ENCODE data around the gene ELFN2. TPM values are rescaled to one million over a fixed set of nuclear protein-coding genes. Genes with fewer than 3 reads are reported as not detected.

ELFN2 gene
- total RNA-seq, 3 donors from 2014 or later = 0.03 to 0.33 (median 0.05) TPM

- Mint-ChIP-seq H3K36me3 (ENCODE audit: insufficient read depth) (no peaks in the 10 kb centered on the region), H3K4me3 (no peak overlapping the region), H3K27me3 (ENCODE audit: low read depth) (peaks cover under 1% of the 10 kb centered on the region), H3K9me3 (no peaks in the 10 kb centered on the region), H3K4me1 (ENCODE audit: low read depth) (peaks cover 2% of the 10 kb centered on the region)
- DNase-seq (no peak), ATAC-seq (no peak)
Observed at GRCh38 chr22:37365950-37366349, 61.3 kb downstream of the ELFN2 start.

- ATAC-seq (no peak), DNase-seq (no peak)
- H3K36me3 Mint-ChIP-seq (ENCODE audit: insufficient read depth) = no peaks in the 10 kb centered on the region
Observed at GRCh38 chr22:37363261-37363992, 63.9 kb downstream of the ELFN2 start.

GRCh38 chr22:37362621-37363020, 64.7 kb downstream of the ELFN2 start:
- Mint-ChIP-seq H3K4me1 (ENCODE audit: low read depth) (peaks cover 2% of the 10 kb centered on the region), H3K36me3 (ENCODE audit: insufficient read depth) (no peaks in the 10 kb centered on the region), H3K4me3 (no peak overlapping the region), H3K9me3 (no peaks in the 10 kb centered on the region), H3K27me3 (ENCODE audit: low read depth) (no peaks in the 10 kb centered on the region)
- ATAC-seq (no peak), DNase-seq (no peak)

More at GRCh38 chr22:37363261-37363992, 63.9 kb downstream of the ELFN2 start:
- H3K4me3 Mint-ChIP-seq = no peak overlapping the region
- H3K27me3 Mint-ChIP-seq (ENCODE audit: low read depth) = no peaks in the 10 kb centered on the region
- H3K4me1 Mint-ChIP-seq (ENCODE audit: low read depth) = peaks cover 2% of the 10 kb centered on the region
- H3K9me3 Mint-ChIP-seq = no peaks in the 10 kb centered on the region

GRCh38 chr22:37358917-37359316, 68.4 kb downstream of the ELFN2 start:
- ATAC-seq (no peak), DNase-seq (no peak)
- Mint-ChIP-seq H3K36me3 (ENCODE audit: insufficient read depth) (no peaks in the 10 kb centered on the region), H3K27me3 (ENCODE audit: low read depth) (peaks cover 2% of the 10 kb centered on the region), H3K4me3 (no peak overlapping the region), H3K4me1 (ENCODE audit: low read depth) (no peaks in the 10 kb centered on the region), H3K9me3 (no peaks in the 10 kb centered on the region)

DNA sequence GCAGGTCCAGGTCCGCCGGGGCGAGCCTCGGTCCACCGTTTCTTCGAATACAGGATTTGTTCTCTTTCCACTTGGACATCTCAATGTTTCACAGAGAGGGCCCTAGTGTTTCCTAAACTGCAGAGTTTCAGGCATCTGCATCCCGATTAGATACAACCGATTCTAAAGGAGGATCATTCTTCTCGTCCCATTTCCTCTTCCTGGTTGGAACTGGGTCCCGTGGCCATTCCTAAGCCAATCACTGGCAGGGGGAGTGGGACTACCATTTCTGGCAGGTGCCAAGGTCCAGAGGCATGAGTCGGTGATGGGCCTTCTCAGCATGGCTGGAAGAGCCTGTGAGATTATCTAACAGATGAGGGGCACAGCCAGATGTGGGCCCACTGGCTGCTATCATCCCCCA, 68.9 kb downstream of the ELFN2 start:
- no peaks in the 10 kb centered on the region for H3K36me3 Mint-ChIP-seq (ENCODE audit: insufficient read depth)
- no peak for ATAC-seq

GRCh38 chr22:37357446-37358075, 69.7 kb downstream of the ELFN2 start:
- H3K4me3 Mint-ChIP-seq = no peak overlapping the region
- H3K9me3 Mint-ChIP-seq = no peaks in the 10 kb centered on the region
- peaks cover 5% of the 10 kb centered on the region for H3K27me3 Mint-ChIP-seq (ENCODE audit: low read depth)
- no peaks in the 10 kb centered on the region for H3K36me3 Mint-ChIP-seq (ENCODE audit: insufficient read depth)
- H3K4me1 Mint-ChIP-seq (ENCODE audit: low read depth) = no peaks in the 10 kb centered on the region
- no peak for ATAC-seq
- no peak for DNase-seq

More for the DNA sequence above, 68.9 kb downstream of the ELFN2 start:
- DNase-seq = no peak
- Mint-ChIP-seq H3K4me1 (ENCODE audit: low read depth) (no peaks in the 10 kb centered on the region), H3K27me3 (ENCODE audit: low read depth) (peaks cover 5% of the 10 kb centered on the region), H3K9me3 (no peaks in the 10 kb centered on the region), H3K4me3 (no peak overlapping the region)

DNA sequence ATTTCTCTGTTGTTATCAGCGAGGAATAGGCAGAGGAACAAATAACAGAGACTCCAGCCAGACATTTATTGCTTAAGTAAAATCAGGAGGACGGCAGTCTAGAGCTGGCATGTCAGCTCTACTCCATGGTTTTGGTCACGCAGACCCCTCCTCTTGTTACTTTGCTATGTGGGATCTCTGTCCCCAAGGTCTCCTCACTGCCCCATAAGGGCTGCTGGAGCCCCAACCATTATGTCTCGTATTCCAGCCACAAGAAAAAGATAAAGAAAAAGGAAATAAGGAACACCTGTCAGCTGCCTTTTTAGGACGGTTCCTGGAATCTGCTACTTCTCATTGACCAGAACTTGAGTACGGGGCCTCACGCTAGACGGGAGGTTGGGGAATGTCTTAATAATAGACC, 70.4 kb downstream of the ELFN2 start:
- H3K36me3 Mint-ChIP-seq (ENCODE audit: insufficient read depth) = no peaks in the 10 kb centered on the region
- DNase-seq = no peak
- peaks cover 9% of the 10 kb centered on the region for H3K27me3 Mint-ChIP-seq (ENCODE audit: low read depth)
- H3K9me3 Mint-ChIP-seq = no peaks in the 10 kb centered on the region
- no peaks in the 10 kb centered on the region for H3K4me1 Mint-ChIP-seq (ENCODE audit: low read depth)
- no peak for ATAC-seq
- H3K4me3 Mint-ChIP-seq = no peak overlapping the region

DNA sequence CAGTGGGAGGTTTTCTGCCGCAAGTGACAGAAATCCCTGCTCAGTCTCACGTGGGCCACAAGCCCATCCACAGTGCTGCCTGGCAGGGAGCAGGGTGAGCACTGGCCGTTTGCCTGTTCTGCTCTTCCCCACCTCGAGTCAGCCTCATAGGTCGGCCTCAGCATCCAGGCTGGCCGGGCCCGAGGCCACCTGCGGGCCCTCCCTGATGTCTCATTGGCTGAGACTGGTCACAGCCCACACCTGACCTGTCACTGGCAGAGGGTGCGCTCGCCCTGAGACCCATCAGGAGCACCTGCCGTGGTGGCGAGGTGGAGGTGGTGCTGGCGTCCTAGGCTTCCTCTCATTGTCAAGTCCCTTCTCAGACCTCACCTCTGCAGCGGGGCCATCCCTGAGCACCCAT, 72.1 kb downstream of the ELFN2 start:
- Mint-ChIP-seq H3K27me3 (ENCODE audit: low read depth) (peaks cover 12% of the 10 kb centered on the region), H3K4me3 (no peak overlapping the region), H3K4me1 (ENCODE audit: low read depth) (no peaks in the 10 kb centered on the region), H3K9me3 (no peaks in the 10 kb centered on the region), H3K36me3 (ENCODE audit: insufficient read depth) (no peaks in the 10 kb centered on the region)
- no peak for DNase-seq
- no peak for ATAC-seq

GRCh38 chr22:37354670-37355069, 72.6 kb downstream of the ELFN2 start:
- Mint-ChIP-seq H3K27me3 (ENCODE audit: low read depth) (peaks cover 12% of the 10 kb centered on the region), H3K36me3 (ENCODE audit: insufficient read depth) (no peaks in the 10 kb centered on the region), H3K9me3 (no peaks in the 10 kb centered on the region), H3K4me3 (no peak overlapping the region), H3K4me1 (ENCODE audit: low read depth) (no peaks in the 10 kb centered on the region)
- ATAC-seq (no peak), DNase-seq (no peak)

DNA sequence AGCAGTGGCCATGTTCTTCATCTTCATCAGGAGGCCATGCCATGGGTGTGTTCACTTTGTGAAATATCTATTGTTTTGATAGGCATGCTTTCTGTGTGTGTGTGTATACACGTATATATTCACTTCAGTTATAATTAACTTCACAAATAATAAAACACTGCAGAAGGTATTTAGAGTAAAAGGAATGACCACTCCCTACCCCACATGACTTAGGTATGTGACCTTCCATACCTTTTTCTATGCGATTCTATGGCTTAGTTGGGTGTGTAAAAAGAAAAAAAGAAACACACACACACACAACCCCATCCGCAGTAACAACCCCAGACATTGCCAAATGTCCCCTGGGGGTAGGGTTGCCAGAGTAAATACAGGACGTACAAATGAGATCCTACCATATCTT, 73.0 kb downstream of the ELFN2 start:
- H3K4me1 Mint-ChIP-seq (ENCODE audit: low read depth) = no peaks in the 10 kb centered on the region
- H3K36me3 Mint-ChIP-seq (ENCODE audit: insufficient read depth) = no peaks in the 10 kb centered on the region
- H3K27me3 Mint-ChIP-seq (ENCODE audit: low read depth) = peaks cover 12% of the 10 kb centered on the region
- ATAC-seq = no peak
- H3K9me3 Mint-ChIP-seq = no peaks in the 10 kb centered on the region
- no peak overlapping the region for H3K4me3 Mint-ChIP-seq
- no peak for DNase-seq

DNA sequence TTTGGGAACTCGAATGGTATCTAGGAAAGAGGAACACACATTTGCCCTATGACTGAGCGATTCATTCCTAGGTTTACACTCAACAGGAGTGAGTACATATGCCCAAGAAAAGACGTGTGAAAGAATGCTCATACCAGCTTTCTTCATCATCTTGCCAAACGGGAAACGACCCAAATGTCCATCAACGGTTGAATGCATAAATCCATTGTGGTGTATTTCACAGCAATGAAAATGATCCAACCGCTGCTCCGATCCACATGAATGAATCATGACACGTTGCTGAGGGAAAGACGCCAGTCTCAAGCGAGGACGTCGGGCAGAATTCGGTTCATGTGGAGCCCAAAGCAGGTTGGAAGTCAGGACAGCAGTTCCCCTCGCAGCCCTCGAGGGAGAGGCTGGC, 73.4 kb downstream of the ELFN2 start:
- no peak overlapping the region for H3K4me3 Mint-ChIP-seq
- no peaks in the 10 kb centered on the region for H3K9me3 Mint-ChIP-seq

GRCh38 chr22:37352481-37352880, 74.8 kb downstream of the ELFN2 start:
- ATAC-seq = no peak
- no peaks in the 10 kb centered on the region for H3K9me3 Mint-ChIP-seq

More for the DNA sequence above, 73.4 kb downstream of the ELFN2 start:
- ATAC-seq (no peak), DNase-seq (no peak)
- Mint-ChIP-seq H3K4me1 (ENCODE audit: low read depth) (no peaks in the 10 kb centered on the region), H3K27me3 (ENCODE audit: low read depth) (peaks cover 12% of the 10 kb centered on the region), H3K36me3 (ENCODE audit: insufficient read depth) (no peaks in the 10 kb centered on the region)

DNA sequence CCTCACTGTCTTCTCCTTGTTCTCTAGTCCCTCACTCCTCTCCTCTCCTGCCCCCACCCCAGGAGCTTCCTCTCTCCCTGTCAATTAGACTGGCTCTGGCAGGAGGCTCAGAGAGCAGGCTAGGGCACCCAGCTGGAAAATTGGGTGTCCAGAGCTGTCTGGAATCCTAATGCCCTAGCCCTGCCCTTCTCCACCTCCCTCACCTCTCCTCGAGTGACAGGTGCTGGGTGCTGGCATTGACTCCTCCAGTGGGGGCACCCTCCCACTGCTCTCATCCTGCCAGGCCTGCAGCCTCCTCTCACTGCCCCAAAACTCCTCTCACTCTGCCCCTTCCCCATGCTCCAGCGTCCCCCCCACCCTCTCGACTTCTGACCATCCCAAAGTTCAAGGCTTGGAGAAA, 76.0 kb downstream of the ELFN2 start:
- H3K36me3 Mint-ChIP-seq (ENCODE audit: insufficient read depth) = no peaks in the 10 kb centered on the region
- ATAC-seq = no peak

More at GRCh38 chr22:37352481-37352880, 74.8 kb downstream of the ELFN2 start:
- no peak overlapping the region for H3K4me3 Mint-ChIP-seq
- H3K36me3 Mint-ChIP-seq (ENCODE audit: insufficient read depth) = no peaks in the 10 kb centered on the region
- no peaks in the 10 kb centered on the region for H3K4me1 Mint-ChIP-seq (ENCODE audit: low read depth)
- peaks cover 12% of the 10 kb centered on the region for H3K27me3 Mint-ChIP-seq (ENCODE audit: low read depth)
- DNase-seq = no peak

DNA sequence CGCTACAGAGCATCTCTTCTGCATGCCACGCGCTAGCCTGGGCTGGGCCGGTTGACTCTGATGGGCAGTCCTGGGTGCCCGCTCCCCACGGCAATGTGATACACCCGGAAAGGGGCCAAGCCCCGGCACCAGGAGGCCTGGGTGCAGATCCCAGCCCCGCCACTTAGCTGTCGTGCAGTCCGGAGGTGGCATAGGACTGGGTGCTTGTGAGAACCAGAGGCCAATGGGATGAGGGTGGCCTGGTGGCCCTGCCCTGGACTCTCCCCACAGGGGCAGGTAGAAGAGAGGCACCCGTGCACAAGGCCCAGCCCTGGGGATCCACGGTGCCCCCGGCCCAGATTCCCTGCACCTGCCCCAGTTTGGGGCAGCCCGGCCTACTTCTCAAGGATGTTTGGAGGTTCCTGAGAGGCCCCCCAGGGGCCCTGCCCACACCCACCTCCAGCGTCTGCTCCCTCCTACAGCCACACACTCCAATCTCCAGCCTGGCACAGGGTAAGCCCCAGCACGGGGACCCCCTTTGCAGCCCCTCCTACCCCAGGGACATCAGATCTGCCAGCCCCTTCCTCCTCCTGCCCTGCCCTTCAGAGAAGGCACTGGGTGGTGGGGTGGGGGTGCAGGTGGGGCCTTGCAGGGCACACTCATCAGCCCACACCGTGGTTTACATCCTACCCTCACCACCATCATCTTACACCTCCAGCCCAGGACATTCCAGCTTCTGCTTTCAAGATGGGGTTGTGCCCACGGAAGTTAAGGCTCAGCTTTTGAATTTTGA, 78.0 kb downstream of the ELFN2 start:
- no peak for DNase-seq
- Mint-ChIP-seq H3K27me3 (ENCODE audit: low read depth) (peaks cover 14% of the 10 kb centered on the region), H3K4me1 (ENCODE audit: low read depth) (no peaks in the 10 kb centered on the region), H3K4me3 (no peak overlapping the region), H3K36me3 (ENCODE audit: insufficient read depth) (no peaks in the 10 kb centered on the region), H3K9me3 (no peaks in the 10 kb centered on the region)
- no peak for ATAC-seq

More for the DNA sequence above, 76.0 kb downstream of the ELFN2 start:
- DNase-seq = no peak
- Mint-ChIP-seq H3K9me3 (no peaks in the 10 kb centered on the region), H3K4me3 (no peak overlapping the region), H3K4me1 (ENCODE audit: low read depth) (no peaks in the 10 kb centered on the region), H3K27me3 (ENCODE audit: low read depth) (peaks cover 12% of the 10 kb centered on the region)
